ENCODE results near the gene TMEM116. TPM values are rescaled to one million over a fixed set of nuclear protein-coding genes. Genes with fewer than 3 reads are reported as not detected.

TMEM116 gene
- total RNA-seq, 4 donors from 2014 or later: 1.2 to 21.7 (median 11.5) TPM

GRCh38 chr12:112035219-112035785, 22.3 kb upstream of the TMEM116 start:
- TF ChIP-seq, protein P1, sequence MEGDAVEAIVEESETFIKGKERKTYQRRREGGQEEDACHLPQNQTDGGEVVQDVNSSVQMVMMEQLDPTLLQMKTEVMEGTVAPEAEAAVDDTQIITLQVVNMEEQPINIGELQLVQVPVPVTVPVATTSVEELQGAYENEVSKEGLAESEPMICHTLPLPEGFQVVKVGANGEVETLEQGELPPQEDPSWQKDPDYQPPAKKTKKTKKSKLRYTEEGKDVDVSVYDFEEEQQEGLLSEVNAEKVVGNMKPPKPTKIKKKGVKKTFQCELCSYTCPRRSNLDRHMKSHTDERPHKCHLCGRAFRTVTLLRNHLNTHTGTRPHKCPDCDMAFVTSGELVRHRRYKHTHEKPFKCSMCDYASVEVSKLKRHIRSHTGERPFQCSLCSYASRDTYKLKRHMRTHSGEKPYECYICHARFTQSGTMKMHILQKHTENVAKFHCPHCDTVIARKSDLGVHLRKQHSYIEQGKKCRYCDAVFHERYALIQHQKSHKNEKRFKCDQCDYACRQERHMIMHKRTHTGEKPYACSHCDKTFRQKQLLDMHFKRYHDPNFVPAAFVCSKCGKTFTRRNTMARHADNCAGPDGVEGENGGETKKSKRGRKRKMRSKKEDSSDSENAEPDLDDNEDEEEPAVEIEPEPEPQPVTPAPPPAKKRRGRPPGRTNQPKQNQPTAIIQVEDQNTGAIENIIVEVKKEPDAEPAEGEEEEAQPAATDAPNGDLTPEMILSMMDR (IDR thresholded peaks at IDR 0.05): no peak
- no peak for TF ChIP-seq POLR2A (IDR thresholded peaks at IDR 0.05)
- Histone ChIP-seq H3K4me1 (no peaks in the 10 kb centered on the region), H3K27me3 (no peaks in the 10 kb centered on the region), H3K4me3 (no peak overlapping the region), H3K36me3 (no peaks in the 10 kb centered on the region), H3K9me3 (no peaks in the 10 kb centered on the region), H3K27ac (no peak overlapping the region)
- no peak for DNase-seq
- intact Hi-C loops (cut with DNase I; ENCODE audit: low total_unique reads): no loop called here

- Histone ChIP-seq H3K36me3 (no peaks in the 10 kb centered on the region), H3K4me3 (no peak overlapping the region)
- no peak for DNase-seq
Measured at GRCh38 chr12:112032292-112032691, 19.3 kb upstream of the TMEM116 start.

DNA sequence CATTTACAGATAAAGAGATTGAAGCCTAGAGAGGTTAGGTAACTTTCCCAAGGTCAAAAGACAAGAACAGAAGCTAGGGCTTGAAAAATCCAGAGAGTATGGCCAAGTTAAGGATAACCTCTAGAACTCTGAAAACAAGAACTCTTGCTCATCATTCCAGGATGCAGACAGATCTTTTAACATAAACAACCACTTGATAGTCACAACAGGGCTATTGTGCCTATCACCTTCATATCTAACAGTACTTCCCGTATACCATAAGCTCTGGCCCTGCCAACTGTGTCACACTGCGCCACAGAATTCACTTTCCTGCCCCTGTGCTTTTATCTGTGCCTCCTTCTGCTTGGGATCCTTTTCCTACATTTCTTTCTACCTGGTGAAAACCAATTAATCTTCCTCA, 18.5 kb upstream of the TMEM116 start:
- H3K9me3 ChIP-seq: no peaks in the 10 kb centered on the region
- intact Hi-C loops (cut with DNase I; ENCODE audit: low total_unique reads): no loop called here
- no peaks in the 10 kb centered on the region for H3K4me1 ChIP-seq
- no peak for DNase-seq
- no peak overlapping the region for H3K4me3 ChIP-seq
- H3K36me3 ChIP-seq: no peaks in the 10 kb centered on the region
- no peak for TF ChIP-seq POLR2A (IDR thresholded peaks at IDR 0.05)
- TF ChIP-seq, protein P1 (IDR thresholded peaks at IDR 0.05): no peak
- H3K27ac ChIP-seq: no peak overlapping the region
- H3K27me3 ChIP-seq: no peaks in the 10 kb centered on the region

More at GRCh38 chr12:112032292-112032691, 19.3 kb upstream of the TMEM116 start:
- H3K27ac ChIP-seq: no peak overlapping the region
- intact Hi-C loops (cut with DNase I; ENCODE audit: low total_unique reads): no loop called here
- H3K27me3 ChIP-seq: no peaks in the 10 kb centered on the region
- no peaks in the 10 kb centered on the region for H3K9me3 ChIP-seq
- TF ChIP-seq POLR2A (IDR thresholded peaks at IDR 0.05): no peak
- TF ChIP-seq, protein P1 (IDR thresholded peaks at IDR 0.05): no peak
- no peaks in the 10 kb centered on the region for H3K4me1 ChIP-seq

DNA sequence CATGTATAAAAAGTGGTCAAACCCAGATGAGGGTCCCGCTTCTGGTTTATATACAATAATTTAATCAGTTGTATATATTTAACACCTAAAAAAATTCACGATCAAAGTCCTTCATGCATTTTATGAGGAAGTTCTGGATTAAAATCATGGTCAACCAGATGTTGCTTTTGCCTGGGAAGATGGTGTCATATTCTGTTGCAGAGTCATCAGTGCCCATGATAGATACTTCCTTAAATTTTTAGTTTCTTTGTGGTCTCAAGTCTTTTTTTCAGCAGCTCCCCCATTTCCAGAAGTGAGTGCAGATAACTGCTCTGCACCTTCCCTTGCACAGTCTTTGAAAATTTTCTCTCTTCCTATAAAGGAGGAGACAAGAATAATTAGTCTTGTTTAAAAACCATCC, 16.3 kb upstream of the TMEM116 start:
- intact Hi-C loops (cut with DNase I; ENCODE audit: low total_unique reads): no loop called here
- Histone ChIP-seq H3K36me3 (no peaks in the 10 kb centered on the region), H3K4me1 (no peaks in the 10 kb centered on the region), H3K9me3 (no peaks in the 10 kb centered on the region), H3K27ac (no peak overlapping the region), H3K27me3 (no peaks in the 10 kb centered on the region), H3K4me3 (no peak overlapping the region)
- no peak for DNase-seq
- TF ChIP-seq, protein P1 (IDR thresholded peaks at IDR 0.05): no peak

DNA sequence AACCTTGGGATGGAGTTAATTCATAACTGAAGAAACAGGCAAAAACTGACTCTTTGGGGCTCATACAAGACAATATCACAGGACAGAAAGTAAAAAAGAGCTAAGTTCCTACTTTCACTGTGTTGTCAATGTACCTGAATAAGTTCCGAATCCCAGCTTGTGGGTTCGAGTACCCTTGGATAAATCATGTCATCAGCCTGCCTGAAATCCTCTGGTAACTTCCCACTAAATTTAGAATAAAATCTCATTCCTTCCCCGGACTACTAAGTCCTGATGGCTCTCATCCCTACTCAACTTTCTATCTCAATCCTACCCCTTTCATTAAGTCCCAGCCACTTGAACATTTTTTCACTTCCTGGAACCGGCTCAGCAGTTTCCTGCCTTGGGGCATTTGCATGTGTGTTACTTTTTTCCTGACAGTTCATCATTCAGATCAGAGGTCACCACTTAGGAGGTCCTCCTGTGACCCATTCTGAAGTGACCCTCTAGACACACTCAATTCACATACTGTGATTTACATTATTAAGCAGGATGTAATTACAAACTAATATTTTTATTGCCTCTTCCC, 12.9 kb upstream of the TMEM116 start:
- no peak for DNase-seq
- no peak overlapping the region for H3K4me3 ChIP-seq
- no peaks in the 10 kb centered on the region for H3K4me1 ChIP-seq
- H3K9me3 ChIP-seq: no peaks in the 10 kb centered on the region
- intact Hi-C loops (cut with DNase I; ENCODE audit: low total_unique reads): no loop called here
- no peaks in the 10 kb centered on the region for H3K36me3 ChIP-seq
- no peak overlapping the region for H3K27ac ChIP-seq
- H3K27me3 ChIP-seq: no peaks in the 10 kb centered on the region
- TF ChIP-seq POLR2A (IDR thresholded peaks at IDR 0.05): no peak
- TF ChIP-seq, protein P1 (IDR thresholded peaks at IDR 0.05): no peak
